CD1c-positive myeloid dendritic cell (primary cell): ENCODE measurements around the gene BLCAP.

Source experiments
- DNase-seq: peaks from one replicate; pipeline ENCODE4 v3.0.0-alpha.2; 2016; ENCODE audit errors: extremely low spot score

BLCAP gene

GRCh38 chr20:37529968-37530600 is 2.4 kb upstream of the BLCAP start:
- DNase-seq, result no peak

GRCh38 chr20:37529214-37529967 is 1.7 kb upstream of the BLCAP start:
- DNase-seq, result no peak

GRCh38 chr20:37528446-37529213 is 954 bp upstream of the BLCAP start:
- DNase-seq, result no peak

GRCh38 chr20:37526839-37527637 is 638 bp downstream of the BLCAP start:
- DNase-seq, result peak; percentile 33

- peak; percentile 44 for DNase-seq
These were observed 1.3 kb downstream of the BLCAP start for GRCh38 chr20:37526238-37526838.

- DNase-seq, result no peak
These were observed 1.9 kb downstream of the BLCAP start for GRCh38 chr20:37525810-37526209.

- no peak for DNase-seq
These were observed 2.6 kb downstream of the BLCAP start for GRCh38 chr20:37524859-37525708.

- DNase-seq, result no peak
These were observed 3.6 kb downstream of the BLCAP start for GRCh38 chr20:37523911-37524700.

- no peak for DNase-seq
These were observed 4.7 kb downstream of the BLCAP start for GRCh38 chr20:37523012-37523391.

- DNase-seq, result no peak
These were observed 5.2 kb downstream of the BLCAP start for GRCh38 chr20:37522260-37523011.

- DNase-seq, result no peak
These were observed 6.5 kb downstream of the BLCAP start, which contains the start of gene NNAT for GRCh38 chr20:37521061-37521771. Gene NNAT (plus strand): TSS chr20:37521250. CDS start chr20:37521332, 82 bp downstream.

GRCh38 chr20:37520419-37520955 is 7.2 kb downstream of the BLCAP start:
- DNase-seq, result peak; percentile 11

- no peak for DNase-seq
These were observed 7.9 kb downstream of the BLCAP start for GRCh38 chr20:37519508-37520418.

GRCh38 chr20:37518606-37519507 is 8.8 kb downstream of the BLCAP start:
- no peak for DNase-seq

- DNase-seq, result no peak
These were observed 9.6 kb downstream of the BLCAP start for GRCh38 chr20:37518059-37518458.
